Ishikawa (cell line): ENCODE measurements around the gene RRP1.

ENCODE experiments used
- CEBPB ChIP-seq: IDR thresholded peaks from 2 replicates; pipeline ENCODE4 v1.6.1; 2012
- CREB1 ChIP-seq: IDR thresholded peaks from 2 replicates; pipeline ENCODE4 v1.6.1; 2012; ENCODE audit warnings: low read depth
- EGR1 ChIP-seq: IDR thresholded peaks from 2 replicates; pipeline ENCODE4 v1.6.1; 2012
- EP300 ChIP-seq: IDR thresholded peaks from 2 replicates; pipeline ENCODE4 v1.6.1; 2012; ENCODE audit warnings: borderline replicate concordance
- FOXM1 ChIP-seq: IDR thresholded peaks from 2 replicates; pipeline ENCODE4 v1.6.1; 2012; ENCODE audit warnings: low read depth, borderline replicate concordance
- MAX ChIP-seq: IDR thresholded peaks from 2 replicates; pipeline ENCODE4 v1.6.1; 2012
- NFIC ChIP-seq: IDR thresholded peaks from 2 replicates; pipeline ENCODE4 v1.6.1; 2012
- RAD21 ChIP-seq: IDR thresholded peaks from 2 replicates; pipeline ENCODE4 v1.6.1; 2012; ENCODE audit warnings: low read depth
- REST ChIP-seq: IDR thresholded peaks from 2 replicates; pipeline ENCODE4 v1.6.1; 2012; ENCODE audit warnings: low read depth, mild to moderate bottlenecking
- TAF1 ChIP-seq: IDR thresholded peaks from 2 replicates; pipeline ENCODE4 v1.6.1; 2012; ENCODE audit warnings: low read depth, mild to moderate bottlenecking
- TCF12 ChIP-seq: IDR thresholded peaks from 2 replicates; pipeline ENCODE4 v1.6.1; 2012; ENCODE audit warnings: low read depth
- TEAD4 ChIP-seq: IDR thresholded peaks from 2 replicates; pipeline ENCODE4 v1.6.1; 2012
- USF1 ChIP-seq: IDR thresholded peaks from 2 replicates; pipeline ENCODE4 v1.6.1; 2012
- YY1 ChIP-seq: IDR thresholded peaks from 2 replicates; pipeline ENCODE4 v1.6.1; 2012; ENCODE audit warnings: low read depth
- ZBTB7A ChIP-seq: IDR thresholded peaks from 2 replicates; pipeline ENCODE4 v1.6.1; 2012; ENCODE audit warnings: low read depth

Gene RRP1

GRCh38 chr21:43815991-43816390 is 26.6 kb downstream of the RRP1 start:
- TF ChIP-seq NFIC = no peak
- no peak for TF ChIP-seq RAD21
- no peak for TF ChIP-seq ZBTB7A
- no peak for TF ChIP-seq TEAD4

- TF ChIP-seq NFIC (no peak), RAD21 (peak; percentile 7; the same call in 1 of the 2 replicates), TEAD4 (no peak)
Observed at GRCh38 chr21:43816611-43817071, 27.3 kb downstream of the RRP1 start.

GRCh38 chr21:43817157-43818086 is 28.0 kb downstream of the RRP1 start:
- TF ChIP-seq ZBTB7A = no peak
- no peak for TF ChIP-seq EP300
- TF ChIP-seq USF1 = no peak
- TF ChIP-seq NFIC = no peak
- TF ChIP-seq TEAD4 = no peak

- TF ChIP-seq CREB1 (no peak), TEAD4 (no peak), TCF12 (no peak)
Observed at GRCh38 chr21:43818685-43819084, 29.3 kb downstream of the RRP1 start.

- TF ChIP-seq CREB1 = no peak
Observed at GRCh38 chr21:43819511-43820405, 30.4 kb downstream of the RRP1 start.

- TF ChIP-seq TEAD4 = no peak
- no peak for TF ChIP-seq NFIC
- no peak for TF ChIP-seq RAD21
- no peak for TF ChIP-seq EGR1
- TF ChIP-seq FOXM1 = no peak
- TF ChIP-seq CEBPB = no peak
- no peak for TF ChIP-seq REST
- TF ChIP-seq TAF1 = no peak
- no peak for TF ChIP-seq CREB1
- no peak for TF ChIP-seq EP300
- TF ChIP-seq MAX = no peak
- TF ChIP-seq YY1 = no peak
- TF ChIP-seq ZBTB7A = no peak
- TF ChIP-seq TCF12 = no peak
- TF ChIP-seq USF1 = no peak
Observed at GRCh38 chr21:43820466-43820865, 31.1 kb downstream of the RRP1 start.

GRCh38 chr21:43824333-43825241 is 35.2 kb downstream of the RRP1 start:
- no peak for TF ChIP-seq REST
- no peak for TF ChIP-seq RAD21
- no peak for TF ChIP-seq NFIC
- no peak for TF ChIP-seq TAF1
- no peak for TF ChIP-seq FOXM1
- no peak for TF ChIP-seq TCF12
- TF ChIP-seq CEBPB = no peak
- TF ChIP-seq EGR1 = no peak
- no peak for TF ChIP-seq EP300
- no peak for TF ChIP-seq MAX
- TF ChIP-seq TEAD4 = no peak
- no peak for TF ChIP-seq CREB1
- no peak for TF ChIP-seq YY1
- no peak for TF ChIP-seq USF1
- no peak for TF ChIP-seq ZBTB7A
